ENCODE data around the gene SPIN2B.
A peak's percentile ranks its signal among the peaks of the same experiment; 100 is the strongest.
"Not testable (repeated sequence)": the region's sequence is repeated elsewhere in the genome, so short reads cannot be mapped to it uniquely, and the experiment has no call there.

The SPIN2B gene

DNA sequence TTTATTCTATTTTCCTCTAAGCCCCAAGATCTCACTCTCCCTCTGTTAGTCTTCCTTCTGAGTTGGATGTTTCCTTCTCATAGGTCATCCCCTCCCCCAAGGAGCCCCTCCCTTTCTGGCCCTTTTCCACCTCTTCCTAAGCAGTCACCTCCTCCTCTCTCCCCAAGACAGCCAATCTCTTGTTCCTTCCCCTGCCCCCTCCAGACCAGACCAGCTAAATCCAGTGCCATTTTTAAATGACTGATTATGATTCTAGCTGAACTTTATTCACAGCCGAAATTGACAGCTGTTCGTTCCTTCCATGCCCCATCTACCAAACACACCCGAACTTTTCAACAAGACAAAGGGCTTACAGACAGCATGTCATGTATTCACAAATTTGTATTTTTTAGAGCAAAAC is 13.9 kb upstream of the SPIN2B start:
- H3K27ac Mint-ChIP-seq = no peak overlapping the region
- H3K36me3 Mint-ChIP-seq (ENCODE audit: low read depth) = peaks cover 14% of the 10 kb centered on the region
- H3K4me1 Mint-ChIP-seq = peaks cover 24% of the 10 kb centered on the region

DNA sequence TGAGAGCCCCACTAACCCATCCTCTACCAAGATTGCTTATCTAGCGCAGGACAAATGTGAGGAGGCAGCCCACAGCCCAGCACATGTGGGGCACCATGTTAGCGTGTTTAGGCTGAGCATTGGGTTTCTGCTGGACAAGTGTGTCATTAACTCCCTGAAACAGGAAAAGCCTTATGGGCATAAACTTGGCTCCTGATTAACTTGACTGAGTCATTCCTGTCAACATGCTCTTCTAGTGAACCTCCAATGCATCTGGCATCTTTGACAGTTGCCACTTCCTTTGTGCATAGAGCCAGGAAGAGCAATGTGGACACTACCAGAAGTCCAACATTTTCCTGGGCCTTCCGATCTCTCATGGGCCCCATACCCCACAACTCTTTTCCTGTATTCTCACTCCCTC is 13.4 kb upstream of the SPIN2B start:
- peaks cover 14% of the 10 kb centered on the region for H3K36me3 Mint-ChIP-seq (ENCODE audit: low read depth)
- H3K27ac Mint-ChIP-seq = no peak overlapping the region
- H3K9me3 Mint-ChIP-seq = peaks cover 32% of the 10 kb centered on the region
- H3K4me3 Mint-ChIP-seq = no peak overlapping the region
- H3K27me3 Mint-ChIP-seq (ENCODE audit: low read depth, poor library complexity) = no peaks in the 10 kb centered on the region
- H3K4me1 Mint-ChIP-seq = peaks cover 24% of the 10 kb centered on the region
- TF ChIP-seq, protein P1, sequence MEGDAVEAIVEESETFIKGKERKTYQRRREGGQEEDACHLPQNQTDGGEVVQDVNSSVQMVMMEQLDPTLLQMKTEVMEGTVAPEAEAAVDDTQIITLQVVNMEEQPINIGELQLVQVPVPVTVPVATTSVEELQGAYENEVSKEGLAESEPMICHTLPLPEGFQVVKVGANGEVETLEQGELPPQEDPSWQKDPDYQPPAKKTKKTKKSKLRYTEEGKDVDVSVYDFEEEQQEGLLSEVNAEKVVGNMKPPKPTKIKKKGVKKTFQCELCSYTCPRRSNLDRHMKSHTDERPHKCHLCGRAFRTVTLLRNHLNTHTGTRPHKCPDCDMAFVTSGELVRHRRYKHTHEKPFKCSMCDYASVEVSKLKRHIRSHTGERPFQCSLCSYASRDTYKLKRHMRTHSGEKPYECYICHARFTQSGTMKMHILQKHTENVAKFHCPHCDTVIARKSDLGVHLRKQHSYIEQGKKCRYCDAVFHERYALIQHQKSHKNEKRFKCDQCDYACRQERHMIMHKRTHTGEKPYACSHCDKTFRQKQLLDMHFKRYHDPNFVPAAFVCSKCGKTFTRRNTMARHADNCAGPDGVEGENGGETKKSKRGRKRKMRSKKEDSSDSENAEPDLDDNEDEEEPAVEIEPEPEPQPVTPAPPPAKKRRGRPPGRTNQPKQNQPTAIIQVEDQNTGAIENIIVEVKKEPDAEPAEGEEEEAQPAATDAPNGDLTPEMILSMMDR (IDR thresholded peaks at IDR 0.05) = no peak
- no peak for DNase-seq

More for the DNA sequence above, 13.9 kb upstream of the SPIN2B start:
- Mint-ChIP-seq H3K4me3 (no peak overlapping the region), H3K9me3 (peaks cover 37% of the 10 kb centered on the region), H3K27me3 (ENCODE audit: low read depth, poor library complexity) (no peaks in the 10 kb centered on the region)
- TF ChIP-seq, protein P1 (IDR thresholded peaks at IDR 0.05) = no peak
- DNase-seq = no peak

DNA sequence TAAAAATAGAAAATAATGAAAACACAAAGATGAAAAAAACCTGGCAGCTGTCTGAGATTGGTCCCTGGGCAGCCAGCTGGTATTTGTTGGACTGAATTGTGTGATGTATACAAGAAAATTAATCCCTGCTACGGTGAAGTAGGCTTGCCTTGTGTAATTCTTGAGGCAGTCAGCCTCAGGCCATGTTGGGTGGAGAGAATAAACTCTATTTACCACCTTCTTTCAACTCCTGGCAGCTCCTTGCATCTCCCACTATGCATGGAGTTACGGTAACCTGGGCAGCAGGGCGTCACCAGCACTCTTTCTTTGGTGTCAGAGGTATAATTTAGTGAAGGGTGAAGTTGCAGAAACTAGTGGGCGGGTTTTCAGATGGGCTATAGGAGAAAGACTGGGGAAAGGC is 12.4 kb upstream of the SPIN2B start:
- TF ChIP-seq, protein P1 (IDR thresholded peaks at IDR 0.05) = no peak
- no peak overlapping the region for H3K27ac Mint-ChIP-seq
- DNase-seq = no peak
- H3K36me3 Mint-ChIP-seq (ENCODE audit: low read depth) = peaks cover 9% of the 10 kb centered on the region
- no peaks in the 10 kb centered on the region for H3K27me3 Mint-ChIP-seq (ENCODE audit: low read depth, poor library complexity)
- peaks cover 24% of the 10 kb centered on the region for H3K9me3 Mint-ChIP-seq
- H3K4me3 Mint-ChIP-seq = no peak overlapping the region
- H3K4me1 Mint-ChIP-seq = peaks cover 24% of the 10 kb centered on the region

DNA sequence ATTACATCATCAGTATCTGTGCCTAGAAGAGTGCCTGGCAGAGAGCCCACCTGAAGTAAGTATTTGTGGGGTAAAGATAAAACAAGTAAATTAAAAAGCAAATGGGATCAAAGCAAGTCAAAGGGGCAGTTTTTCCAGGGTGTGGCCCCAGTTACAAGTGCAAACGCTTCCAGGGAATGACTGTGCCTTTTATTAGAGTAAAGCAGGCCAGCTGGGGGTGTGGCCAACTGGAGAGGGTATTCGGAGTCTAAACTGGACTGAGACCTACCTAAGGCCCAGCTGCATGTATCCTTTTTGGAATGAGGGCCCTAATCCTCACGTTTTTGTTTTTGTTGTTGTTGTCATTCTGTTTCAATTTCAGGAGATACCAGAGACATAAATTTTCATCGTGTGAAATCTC is 11.9 kb upstream of the SPIN2B start:
- not testable (repeated sequence) for H3K27ac Mint-ChIP-seq; H3K27me3 Mint-ChIP-seq (ENCODE audit: low read depth, poor library complexity); DNase-seq; H3K36me3 Mint-ChIP-seq (ENCODE audit: low read depth); H3K4me3 Mint-ChIP-seq
- peaks cover 24% of the 10 kb centered on the region for H3K4me1 Mint-ChIP-seq
- peaks cover 22% of the 10 kb centered on the region for H3K9me3 Mint-ChIP-seq

DNA sequence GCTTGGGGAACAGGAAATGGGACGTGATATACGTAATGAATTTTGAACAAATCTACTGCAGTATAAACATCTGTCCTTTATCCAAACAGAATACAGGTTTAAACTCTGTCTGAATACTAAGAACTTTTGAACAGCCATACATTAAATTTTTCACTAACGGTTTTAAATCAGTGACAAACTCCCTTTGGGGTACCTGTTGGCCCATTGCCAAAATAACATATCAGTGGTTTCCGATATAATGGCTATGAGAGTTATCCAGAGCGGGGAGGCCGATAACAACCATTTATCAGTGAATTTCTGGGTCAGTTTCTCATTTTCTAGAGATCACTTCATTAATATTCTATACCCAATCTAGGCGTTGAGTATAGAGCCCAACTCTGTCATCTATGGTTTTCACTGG is 10.7 kb upstream of the SPIN2B start:
- no peak for DNase-seq
- peaks cover 9% of the 10 kb centered on the region for H3K36me3 Mint-ChIP-seq (ENCODE audit: low read depth)

DNA sequence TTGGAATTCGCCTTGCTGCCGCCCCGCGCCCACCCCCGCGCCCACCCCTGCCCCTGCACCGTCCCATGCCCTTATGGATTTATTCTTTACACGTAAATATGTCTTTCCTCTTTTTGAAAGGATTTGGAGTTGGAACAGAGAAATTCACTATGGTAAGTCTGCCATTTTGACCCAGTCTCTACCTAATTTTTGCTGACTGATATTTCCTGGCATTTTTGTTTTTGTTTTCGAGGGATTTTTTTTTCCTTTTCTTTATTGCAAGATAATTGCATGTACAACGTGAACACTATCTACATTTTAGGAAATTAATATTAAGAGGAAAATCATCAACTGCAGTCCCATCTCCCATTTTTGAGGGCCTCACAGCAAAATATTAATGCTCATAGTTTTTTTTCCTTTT is 468 bp upstream of the SPIN2B start:
- Mint-ChIP-seq H3K4me1 (peaks cover 7% of the 10 kb centered on the region), H3K27ac (peak overlapping the region; percentile 87), H3K4me3 (peak overlapping the region; percentile 92), H3K36me3 (ENCODE audit: low read depth) (peaks cover 18% of the 10 kb centered on the region), H3K9me3 (peaks cover 37% of the 10 kb centered on the region), H3K27me3 (ENCODE audit: low read depth, poor library complexity) (peaks cover 2% of the 10 kb centered on the region)
- TF ChIP-seq, protein P1 (IDR thresholded peaks at IDR 0.05) = no peak
- no peak for DNase-seq

More for the DNA sequence above, 10.7 kb upstream of the SPIN2B start:
- peaks cover 16% of the 10 kb centered on the region for H3K9me3 Mint-ChIP-seq
- TF ChIP-seq, protein P1 (IDR thresholded peaks at IDR 0.05) = no peak
- H3K4me1 Mint-ChIP-seq = peaks cover 16% of the 10 kb centered on the region
- no peaks in the 10 kb centered on the region for H3K27me3 Mint-ChIP-seq (ENCODE audit: low read depth, poor library complexity)
- H3K4me3 Mint-ChIP-seq = no peak overlapping the region
- H3K27ac Mint-ChIP-seq = no peak overlapping the region

DNA sequence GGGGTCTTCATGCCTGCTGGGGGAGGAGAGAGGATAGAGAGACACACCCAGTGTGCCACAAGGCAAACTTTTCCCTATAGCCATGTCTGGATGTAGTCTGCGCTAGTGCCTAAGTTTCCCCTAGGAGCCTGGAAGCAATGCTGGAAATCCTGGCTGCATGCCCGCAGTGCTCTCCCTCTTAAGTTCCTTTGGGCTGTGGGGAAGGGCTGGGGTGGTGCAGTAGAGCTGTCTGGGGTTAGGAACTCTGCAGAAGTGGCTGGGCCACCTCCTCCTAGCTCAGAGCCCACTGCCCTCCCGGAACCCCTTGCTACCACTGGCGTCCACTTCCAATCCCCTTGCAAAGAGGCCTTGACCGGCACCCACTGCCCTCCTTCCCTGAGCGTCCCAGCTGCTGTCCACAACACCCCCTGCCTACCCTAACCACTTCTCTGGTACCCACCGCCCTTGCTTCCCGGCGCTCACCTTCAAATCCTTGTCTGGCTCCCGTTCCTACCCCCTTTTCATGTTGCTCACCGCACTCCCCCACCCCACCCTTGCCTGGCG is 658 bp downstream of the SPIN2B start:
- Mint-ChIP-seq H3K9me3 (peaks cover 37% of the 10 kb centered on the region), H3K36me3 (ENCODE audit: low read depth) (peaks cover 28% of the 10 kb centered on the region), H3K4me3 (peak overlapping the region; percentile 92), H3K27ac (peak overlapping the region; percentile 99)
- DNase-seq; H3K4me1 Mint-ChIP-seq; H3K27me3 Mint-ChIP-seq (ENCODE audit: low read depth, poor library complexity): not testable (repeated sequence)

Data from nephron progenitor cell (in vitro differentiated cells).